ENCODE measurements around the gene CALML6. TPM values are rescaled to one million over a fixed set of nuclear protein-coding genes. Genes with fewer than 3 reads are reported as not detected.

Gene CALML6
- total RNA-seq, 1 donor, result 0.36 TPM

GRCh38 chr1:1899266-1899966 is 15.6 kb upstream of the CALML6 start:
- H3K9me3 ChIP-seq (ENCODE audit: low read depth, low read length), result no peaks in the 10 kb centered on the region
- no peaks in the 10 kb centered on the region for H3K79me2 ChIP-seq (ENCODE audit: insufficient read depth, low read length)
- no peak overlapping the region for H3K4me2 ChIP-seq (ENCODE audit: insufficient read depth, low read length)
- no peaks in the 10 kb centered on the region for H4K20me1 ChIP-seq (ENCODE audit: insufficient read depth, low read length)
- no peak overlapping the region for H3K4me3 ChIP-seq (ENCODE audit: insufficient read depth, low read length)
- peaks cover 4% of the 10 kb centered on the region for H3K4me1 ChIP-seq (ENCODE audit: insufficient read depth, low read length)
- peak; percentile 67 for DNase-seq (ENCODE audit: insufficient read length, low spot score, missing footprints)
- H3K27ac ChIP-seq (ENCODE audit: low read depth, low read length), result no peak overlapping the region
- TF ChIP-seq CTCF (IDR thresholded peaks at IDR 0.05; ENCODE audit: extremely low read depth, low read depth, low read length), result no peak
- H3K27me3 ChIP-seq (ENCODE audit: insufficient read depth, low read length), result peaks cover 8% of the 10 kb centered on the region
- H2AFZ ChIP-seq (ENCODE audit: low read length), result no peak overlapping the region
- H3K36me3 ChIP-seq (ENCODE audit: insufficient read depth, low read length), result no peaks in the 10 kb centered on the region

DNA sequence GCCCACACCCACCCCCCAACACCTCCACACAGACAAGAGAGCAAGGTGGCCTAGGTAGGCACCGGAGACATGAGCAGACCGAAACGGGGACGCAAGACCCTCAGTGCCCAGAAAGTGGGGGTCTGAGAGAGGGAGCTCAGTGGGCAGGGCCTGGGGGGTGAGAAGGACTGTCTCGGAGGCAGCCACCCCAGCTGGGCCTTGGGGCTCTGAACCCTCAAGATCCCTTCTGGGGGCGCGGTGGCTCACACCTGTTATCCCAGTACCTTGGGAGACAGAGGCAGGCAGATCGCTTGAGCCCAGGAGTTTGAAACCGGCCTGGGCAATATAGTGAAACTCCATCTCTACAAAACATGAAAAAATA is 15.1 kb upstream of the CALML6 start:
- peak; percentile 42 for DNase-seq (ENCODE audit: insufficient read length, low spot score, missing footprints)
- Histone ChIP-seq H3K4me1 (ENCODE audit: insufficient read depth, low read length) (no peaks in the 10 kb centered on the region), H3K4me2 (ENCODE audit: insufficient read depth, low read length) (no peak overlapping the region), H3K36me3 (ENCODE audit: insufficient read depth, low read length) (no peaks in the 10 kb centered on the region), H3K4me3 (ENCODE audit: insufficient read depth, low read length) (no peak overlapping the region), H3K27ac (ENCODE audit: low read depth, low read length) (no peak overlapping the region), H4K20me1 (ENCODE audit: insufficient read depth, low read length) (no peaks in the 10 kb centered on the region), H2AFZ (ENCODE audit: low read length) (no peak overlapping the region), H3K9me3 (ENCODE audit: low read depth, low read length) (no peaks in the 10 kb centered on the region), H3K79me2 (ENCODE audit: insufficient read depth, low read length) (no peaks in the 10 kb centered on the region), H3K27me3 (ENCODE audit: insufficient read depth, low read length) (peaks cover 8% of the 10 kb centered on the region)
- TF ChIP-seq CTCF (IDR thresholded peaks at IDR 0.05; ENCODE audit: extremely low read depth, low read depth, low read length), result no peak

GRCh38 chr1:1900883-1901640 is 14.0 kb upstream of the CALML6 start:
- no peak for TF ChIP-seq CTCF (IDR thresholded peaks at IDR 0.05; ENCODE audit: extremely low read depth, low read depth, low read length)
- Histone ChIP-seq H3K4me2 (ENCODE audit: insufficient read depth, low read length) (no peak overlapping the region), H3K36me3 (ENCODE audit: insufficient read depth, low read length) (no peaks in the 10 kb centered on the region), H3K79me2 (ENCODE audit: insufficient read depth, low read length) (no peaks in the 10 kb centered on the region), H3K27ac (ENCODE audit: low read depth, low read length) (no peak overlapping the region), H3K9me3 (ENCODE audit: low read depth, low read length) (no peaks in the 10 kb centered on the region), H3K4me3 (ENCODE audit: insufficient read depth, low read length) (no peak overlapping the region), H2AFZ (ENCODE audit: low read length) (no peak overlapping the region), H3K27me3 (ENCODE audit: insufficient read depth, low read length) (no peaks in the 10 kb centered on the region), H4K20me1 (ENCODE audit: insufficient read depth, low read length) (no peaks in the 10 kb centered on the region), H3K4me1 (ENCODE audit: insufficient read depth, low read length) (no peaks in the 10 kb centered on the region)
- peak; percentile 77 for DNase-seq (ENCODE audit: insufficient read length, low spot score, missing footprints)

DNA sequence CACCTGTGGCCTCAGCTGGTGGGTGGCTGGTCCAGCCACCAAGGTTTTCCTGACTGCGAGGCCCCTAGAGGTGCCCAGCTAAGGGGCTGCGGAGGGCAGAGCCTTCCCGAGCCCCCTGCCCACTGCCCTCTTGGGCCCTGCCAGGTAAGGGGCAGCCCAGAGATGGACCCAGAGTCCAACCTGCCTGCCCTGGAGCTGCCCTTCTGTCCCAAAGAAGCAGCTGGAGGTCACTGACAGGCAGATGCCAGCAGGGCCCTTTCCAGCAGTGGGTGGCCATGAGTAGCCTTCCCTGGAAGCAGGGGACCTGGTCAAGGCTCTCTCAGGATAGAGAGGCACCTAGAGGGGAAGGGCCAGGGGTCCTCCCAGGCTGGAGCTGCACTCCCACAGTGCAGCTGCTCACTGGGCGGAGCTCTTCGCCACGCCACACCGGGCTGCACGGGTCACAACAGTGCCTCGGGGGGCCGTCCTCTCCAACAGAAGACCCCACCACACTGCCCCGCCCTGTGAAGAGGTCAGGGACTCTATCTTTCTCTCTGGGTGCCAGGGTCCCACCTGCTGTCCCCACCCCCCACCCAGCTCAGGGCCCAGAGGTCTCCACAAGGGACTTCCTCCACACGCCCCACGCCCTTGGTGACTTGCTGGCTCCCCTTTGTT is 13.3 kb upstream of the CALML6 start:
- TF ChIP-seq CTCF (IDR thresholded peaks at IDR 0.05; ENCODE audit: extremely low read depth, low read depth, low read length), result no peak

More for the DNA sequence above, 13.3 kb upstream of the CALML6 start:
- H3K79me2 ChIP-seq (ENCODE audit: insufficient read depth, low read length), result no peaks in the 10 kb centered on the region
- no peaks in the 10 kb centered on the region for H3K36me3 ChIP-seq (ENCODE audit: insufficient read depth, low read length)
- no peak overlapping the region for H3K4me2 ChIP-seq (ENCODE audit: insufficient read depth, low read length)
- no peak overlapping the region for H3K4me3 ChIP-seq (ENCODE audit: insufficient read depth, low read length)
- no peaks in the 10 kb centered on the region for H3K4me1 ChIP-seq (ENCODE audit: insufficient read depth, low read length)
- DNase-seq (ENCODE audit: insufficient read length, low spot score, missing footprints), result peak; percentile 29
- H4K20me1 ChIP-seq (ENCODE audit: insufficient read depth, low read length), result peaks cover 3% of the 10 kb centered on the region
- H3K9me3 ChIP-seq (ENCODE audit: low read depth, low read length), result no peaks in the 10 kb centered on the region
- no peaks in the 10 kb centered on the region for H3K27me3 ChIP-seq (ENCODE audit: insufficient read depth, low read length)
- H2AFZ ChIP-seq (ENCODE audit: low read length), result no peak overlapping the region
- H3K27ac ChIP-seq (ENCODE audit: low read depth, low read length), result no peak overlapping the region
